GM23248 (cell line): ENCODE measurements around the gene ZBP1.

Source experiments
- EZH2 ChIP-seq: fragments of 200-600 bp; sonication (generic); IDR thresholded peaks from 2 replicates; pipeline ENCODE4 v1.6.1; 2018; ENCODE audit warnings: antibody characterized with exemption, mild to moderate bottlenecking; ENCODE audit not compliant: insufficient read depth, poor library complexity, severe bottlenecking
- EZH2phosphoT487 ChIP-seq: fragments of 200-600 bp; sonication (generic); IDR thresholded peaks from 2 replicates; pipeline ENCODE4 v1.6.1; 2018; ENCODE audit warnings: antibody characterized with exemption, moderate library complexity, mild to moderate bottlenecking, low read depth; ENCODE audit not compliant: insufficient read depth

- TF ChIP-seq EZH2 (no peak), EZH2phosphoT487 (no peak)
Measured at GRCh38 chr20:57561356-57562279, 58.6 kb downstream of the ZBP1 start.
